CD8-positive, alpha-beta memory T cell (primary cell): ENCODE data around the gene OR4N5. TPM values are rescaled to one million over a fixed set of nuclear protein-coding genes. Genes with fewer than 3 reads are reported as not detected.

Experiments
- polyA plus RNA-seq: library from polyadenylated mRNA; unstranded; fragments of 300-500 nt; fragmentation: Illumina TruSeq; gene quantifications from one replicate; pipeline ENCODE4 v1.2.3, GENCODE V29; 2021
- total RNA-seq, 2 experiments: library from RNA; stranded (reverse); gene quantifications; one replicate each; pipeline ENCODE4 v1.2.3, GENCODE V29; 2021

The OR4N5 gene
- total and polyA plus RNA-seq, 3 experiments from 2014 or later = not detected

Other genes with a start within 250 kb of the OR4N5 start
- gene OR4K5, start 218.2 kb upstream of the OR4N5 start, total RNA-seq = not detected
- not detected for gene OR4K5, start 218.2 kb upstream of the OR4N5 start, polyA plus RNA-seq
- gene OR4K1, start 207.9 kb upstream of the OR4N5 start, total RNA-seq = not detected
- gene OR4K1, start 207.9 kb upstream of the OR4N5 start, polyA plus RNA-seq = not detected
- not detected for gene OR4K15, start 163.2 kb upstream of the OR4N5 start, total RNA-seq
- not detected for gene OR4K15, start 163.2 kb upstream of the OR4N5 start, polyA plus RNA-seq
- not detected for gene OR4Q2, start 136.7 kb upstream of the OR4N5 start, total RNA-seq
- gene OR4Q2, start 136.7 kb upstream of the OR4N5 start, polyA plus RNA-seq = not detected
- gene OR4K14, start 119.5 kb upstream of the OR4N5 start, total RNA-seq = not detected
- not detected for gene OR4K14, start 119.5 kb upstream of the OR4N5 start, polyA plus RNA-seq
- not detected for gene OR4K13, start 102.8 kb upstream of the OR4N5 start, total RNA-seq
- gene OR4K13, start 102.8 kb upstream of the OR4N5 start, polyA plus RNA-seq = not detected
- not detected for gene OR4L1, start 78.8 kb upstream of the OR4N5 start, total RNA-seq
- gene OR4L1, start 78.8 kb upstream of the OR4N5 start, polyA plus RNA-seq = not detected
- not detected for gene OR4K17, start 28.1 kb upstream of the OR4N5 start, total RNA-seq
- not detected for gene OR4K17, start 28.1 kb upstream of the OR4N5 start, polyA plus RNA-seq
- gene OR11G2, start 52.1 kb downstream of the OR4N5 start, total RNA-seq = not detected
- not detected for gene OR11G2, start 52.1 kb downstream of the OR4N5 start, polyA plus RNA-seq
- not detected for gene OR11H6, start 84.9 kb downstream of the OR4N5 start, total RNA-seq
- gene OR11H6, start 84.9 kb downstream of the OR4N5 start, polyA plus RNA-seq = not detected
- not detected for gene OR11H7, start 90.2 kb downstream of the OR4N5 start, total RNA-seq
- not detected for gene OR11H7, start 90.2 kb downstream of the OR4N5 start, polyA plus RNA-seq
- not detected for gene OR11H4, start 100.5 kb downstream of the OR4N5 start, total RNA-seq
- not detected for gene OR11H4, start 100.5 kb downstream of the OR4N5 start, polyA plus RNA-seq
- 10 to 100 TPM; 33.2 to 35.0 TPM for gene TTC5, start 167.1 kb downstream of the OR4N5 start, total RNA-seq
- gene TTC5, start 167.1 kb downstream of the OR4N5 start, polyA plus RNA-seq = 21.5 TPM
- gene CCNB1IP1, start 194.5 kb downstream of the OR4N5 start, total RNA-seq = 10 to 100 TPM; 43.6 to 50.5 TPM
- gene CCNB1IP1, start 194.5 kb downstream of the OR4N5 start, polyA plus RNA-seq = 16.8 TPM
- gene PARP2, start 204.8 kb downstream of the OR4N5 start, total RNA-seq = 10 to 100 TPM; 35.0 to 41.3 TPM
- 13.6 TPM for gene PARP2, start 204.8 kb downstream of the OR4N5 start, polyA plus RNA-seq